ENCODE data around the gene LSR.

Gene LSR

DNA sequence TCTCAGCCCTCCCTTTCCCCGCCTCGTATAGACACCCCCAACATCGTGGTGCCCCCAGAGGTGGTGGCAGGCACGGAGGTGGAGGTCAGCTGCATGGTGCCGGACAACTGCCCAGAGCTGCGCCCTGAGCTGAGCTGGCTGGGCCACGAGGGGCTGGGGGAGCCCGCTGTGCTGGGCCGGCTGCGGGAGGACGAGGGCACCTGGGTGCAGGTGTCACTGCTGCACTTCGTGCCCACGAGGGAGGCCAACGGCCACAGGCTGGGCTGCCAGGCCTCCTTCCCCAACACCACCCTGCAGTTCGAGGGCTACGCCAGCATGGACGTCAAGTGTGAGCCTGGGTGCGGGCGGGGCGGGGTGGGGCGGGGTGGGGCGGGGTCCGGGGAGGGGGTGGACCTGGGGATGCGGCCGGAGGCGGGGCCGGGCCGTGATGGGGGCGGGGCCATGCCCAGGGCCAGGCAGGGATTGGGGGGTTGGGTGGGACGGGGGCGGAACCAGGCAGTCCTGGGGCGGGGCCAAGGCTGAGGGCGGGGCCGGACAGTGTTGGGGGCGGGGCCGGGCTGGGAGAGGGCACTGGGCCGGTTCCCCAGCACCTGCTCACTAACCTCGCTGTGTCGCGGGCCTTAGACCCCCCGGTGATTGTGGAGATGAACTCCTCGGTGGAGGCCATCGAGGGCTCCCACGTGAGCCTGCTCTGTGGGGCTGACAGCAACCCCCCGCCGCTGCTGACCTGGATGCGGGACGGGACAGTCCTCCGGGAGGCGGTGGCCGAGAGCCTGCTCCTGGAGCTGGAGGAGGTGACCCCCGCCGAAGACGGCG is 50.9 kb downstream of the LSR start:
- no peaks in the 10 kb centered on the region for H3K27me3 ChIP-seq (ENCODE audit: insufficient read depth, poor library complexity, severe bottlenecking)
- no peak overlapping the region for H3K4me3 ChIP-seq (replicated peaks; ENCODE audit: insufficient read depth, low read length)
- H3K27ac ChIP-seq (replicated peaks): no peak overlapping the region
- TF ChIP-seq SPI1 (IDR thresholded peaks at IDR 0.05; ENCODE audit: borderline replicate concordance, low read depth): no peak
- TF ChIP-seq, protein P1, sequence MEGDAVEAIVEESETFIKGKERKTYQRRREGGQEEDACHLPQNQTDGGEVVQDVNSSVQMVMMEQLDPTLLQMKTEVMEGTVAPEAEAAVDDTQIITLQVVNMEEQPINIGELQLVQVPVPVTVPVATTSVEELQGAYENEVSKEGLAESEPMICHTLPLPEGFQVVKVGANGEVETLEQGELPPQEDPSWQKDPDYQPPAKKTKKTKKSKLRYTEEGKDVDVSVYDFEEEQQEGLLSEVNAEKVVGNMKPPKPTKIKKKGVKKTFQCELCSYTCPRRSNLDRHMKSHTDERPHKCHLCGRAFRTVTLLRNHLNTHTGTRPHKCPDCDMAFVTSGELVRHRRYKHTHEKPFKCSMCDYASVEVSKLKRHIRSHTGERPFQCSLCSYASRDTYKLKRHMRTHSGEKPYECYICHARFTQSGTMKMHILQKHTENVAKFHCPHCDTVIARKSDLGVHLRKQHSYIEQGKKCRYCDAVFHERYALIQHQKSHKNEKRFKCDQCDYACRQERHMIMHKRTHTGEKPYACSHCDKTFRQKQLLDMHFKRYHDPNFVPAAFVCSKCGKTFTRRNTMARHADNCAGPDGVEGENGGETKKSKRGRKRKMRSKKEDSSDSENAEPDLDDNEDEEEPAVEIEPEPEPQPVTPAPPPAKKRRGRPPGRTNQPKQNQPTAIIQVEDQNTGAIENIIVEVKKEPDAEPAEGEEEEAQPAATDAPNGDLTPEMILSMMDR (IDR thresholded peaks at IDR 0.05; ENCODE audit: insufficient read depth, low read length): no peak
- no peak for TF ChIP-seq GABPA (IDR thresholded peaks at IDR 0.05; ENCODE audit: low read depth)
- TF ChIP-seq REST (IDR thresholded peaks at IDR 0.05; ENCODE audit: insufficient replicate concordance, low read depth): no peak
- TF ChIP-seq POLR2AphosphoS5 (IDR thresholded peaks at IDR 0.05; ENCODE audit: low read depth): no peak
- DNase-seq (ENCODE audit: low read depth in 1 of 2, low spot score in 1 of 2): no peak

DNA sequence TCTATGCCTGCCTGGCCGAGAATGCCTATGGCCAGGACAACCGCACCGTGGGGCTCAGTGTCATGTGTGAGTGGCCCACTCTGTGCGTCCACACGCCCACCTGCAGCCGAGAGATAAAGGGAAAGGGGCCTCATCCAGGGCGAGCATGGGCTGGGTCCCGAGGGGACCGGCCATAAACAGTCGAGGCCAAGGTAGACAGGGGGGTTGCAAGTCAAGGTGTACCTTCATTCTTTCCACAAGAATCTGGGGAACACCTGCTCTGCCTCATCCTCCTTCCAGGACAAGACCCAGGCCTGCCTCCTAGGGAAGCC is 51.5 kb downstream of the LSR start:
- TF ChIP-seq POLR2AphosphoS5 (IDR thresholded peaks at IDR 0.05; ENCODE audit: low read depth) (no peak), SPI1 (IDR thresholded peaks at IDR 0.05; ENCODE audit: borderline replicate concordance, low read depth) (no peak), GABPA (IDR thresholded peaks at IDR 0.05; ENCODE audit: low read depth) (no peak)
- no peak for DNase-seq (ENCODE audit: low read depth in 1 of 2, low spot score in 1 of 2)
- Histone ChIP-seq H3K27me3 (ENCODE audit: insufficient read depth, poor library complexity, severe bottlenecking) (no peaks in the 10 kb centered on the region), H3K4me3 (replicated peaks; ENCODE audit: insufficient read depth, low read length) (no peak overlapping the region), H3K27ac (replicated peaks) (no peak overlapping the region)

DNA sequence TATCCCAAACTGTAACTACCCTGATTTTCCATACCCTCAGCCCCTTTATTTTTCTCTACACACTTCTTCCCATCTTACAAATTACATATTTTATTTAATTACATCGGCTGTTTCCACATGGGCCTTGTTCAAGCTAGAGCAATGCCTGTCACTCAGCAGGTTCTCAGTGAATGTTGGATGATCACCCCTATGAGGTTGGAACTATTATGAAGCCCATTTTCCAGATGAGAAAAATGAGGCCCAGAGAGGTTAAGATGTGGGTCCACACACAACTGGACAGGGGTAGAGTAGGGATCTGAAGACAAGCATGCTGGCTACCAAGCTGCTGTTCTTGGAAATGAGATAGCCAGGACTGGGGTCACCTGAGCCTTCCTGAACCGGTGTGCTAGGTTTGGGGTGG is 53.2 kb downstream of the LSR start:
- DNase-seq (ENCODE audit: low read depth in 1 of 2, low spot score in 1 of 2): no peak
- TF ChIP-seq, protein P1 (IDR thresholded peaks at IDR 0.05; ENCODE audit: insufficient read depth, low read length): no peak
- TF ChIP-seq SPI1 (IDR thresholded peaks at IDR 0.05; ENCODE audit: borderline replicate concordance, low read depth): no peak
- no peak for TF ChIP-seq GABPA (IDR thresholded peaks at IDR 0.05; ENCODE audit: low read depth)
- TF ChIP-seq POLR2AphosphoS5 (IDR thresholded peaks at IDR 0.05; ENCODE audit: low read depth): no peak
- TF ChIP-seq REST (IDR thresholded peaks at IDR 0.05; ENCODE audit: insufficient replicate concordance, low read depth): no peak
- Histone ChIP-seq H3K27me3 (ENCODE audit: insufficient read depth, poor library complexity, severe bottlenecking) (no peaks in the 10 kb centered on the region), H3K27ac (replicated peaks) (no peak overlapping the region), H3K4me3 (replicated peaks; ENCODE audit: insufficient read depth, low read length) (no peak overlapping the region)

DNA sequence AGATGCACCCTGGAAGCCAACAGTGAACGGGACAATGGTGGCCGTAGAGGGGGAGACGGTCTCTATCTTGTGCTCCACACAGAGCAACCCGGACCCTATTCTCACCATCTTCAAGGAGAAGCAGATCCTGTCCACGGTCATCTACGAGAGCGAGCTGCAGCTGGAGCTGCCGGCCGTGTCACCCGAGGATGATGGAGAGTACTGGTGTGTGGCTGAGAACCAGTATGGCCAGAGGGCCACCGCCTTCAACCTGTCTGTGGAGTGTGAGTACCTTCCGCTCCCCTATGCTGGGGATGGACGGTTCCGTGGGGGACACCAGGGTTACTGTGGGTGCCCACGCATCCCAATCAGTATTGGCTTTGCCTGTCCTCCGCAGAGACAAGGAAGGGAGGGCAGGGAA is 53.6 kb downstream of the LSR start:
- TF ChIP-seq POLR2AphosphoS5 (IDR thresholded peaks at IDR 0.05; ENCODE audit: low read depth) (no peak), SPI1 (IDR thresholded peaks at IDR 0.05; ENCODE audit: borderline replicate concordance, low read depth) (no peak), REST (IDR thresholded peaks at IDR 0.05; ENCODE audit: insufficient replicate concordance, low read depth) (no peak), GABPA (IDR thresholded peaks at IDR 0.05; ENCODE audit: low read depth) (no peak)
- TF ChIP-seq, protein P1 (IDR thresholded peaks at IDR 0.05; ENCODE audit: insufficient read depth, low read length): no peak
- Histone ChIP-seq H3K27me3 (ENCODE audit: insufficient read depth, poor library complexity, severe bottlenecking) (no peaks in the 10 kb centered on the region), H3K27ac (replicated peaks) (no peak overlapping the region), H3K4me3 (replicated peaks; ENCODE audit: insufficient read depth, low read length) (no peak overlapping the region)
- DNase-seq (ENCODE audit: low read depth in 1 of 2, low spot score in 1 of 2): no peak

All from HL-60 (cell line).